ENCODE data around the gene CCNQ.
"Not testable (repeated sequence)": the region's sequence is repeated elsewhere in the genome, so short reads cannot be mapped to it uniquely, and the experiment has no call there.

Gene CCNQ

GRCh38 chrX:153608806-153609205, 9.9 kb upstream of the CCNQ start:
- no peaks in the 10 kb centered on the region for H3F3A ChIP-seq (ENCODE audit: low read depth)
- H3K4me2 ChIP-seq (ENCODE audit: low read depth, low read length, poor library complexity, severe bottlenecking), result no peak overlapping the region
- no peak for TF ChIP-seq EZH2phosphoT487 (IDR thresholded peaks at IDR 0.05; ENCODE audit: borderline replicate concordance)
- no peaks in the 10 kb centered on the region for H4K20me1 ChIP-seq (ENCODE audit: insufficient read depth, low read length, poor library complexity, severe bottlenecking)
- no peaks in the 10 kb centered on the region for H3K9me2 ChIP-seq (replicated peaks; ENCODE audit: low read depth, low read length)
- H3K4me1 ChIP-seq (ENCODE audit: insufficient read depth, low read length, poor library complexity, severe bottlenecking), result no peaks in the 10 kb centered on the region
- no peaks in the 10 kb centered on the region for H3K9me3 ChIP-seq (ENCODE audit: insufficient read depth, low read depth, low read length)
- no peaks in the 10 kb centered on the region for H3K36me3 ChIP-seq (ENCODE audit: insufficient read depth, low read length)
- H3K9ac ChIP-seq (ENCODE audit: low read depth, low read length, poor library complexity, severe bottlenecking), result no peak overlapping the region
- no peaks in the 10 kb centered on the region for H3K27me3 ChIP-seq (ENCODE audit: insufficient read depth, low read length, poor library complexity, severe bottlenecking)
- H2AFZ ChIP-seq (ENCODE audit: low read length), result no peak overlapping the region
- H3K79me2 ChIP-seq (ENCODE audit: insufficient read depth, low read length), result no peaks in the 10 kb centered on the region
- no peak overlapping the region for H3K4me3 ChIP-seq (ENCODE audit: low read length, poor library complexity, severe bottlenecking)

- Histone ChIP-seq H2AFZ (ENCODE audit: low read length) (no peak overlapping the region), H3K4me3 (ENCODE audit: low read length, poor library complexity, severe bottlenecking) (no peak overlapping the region), H3K9me3 (ENCODE audit: insufficient read depth, low read depth, low read length) (no peaks in the 10 kb centered on the region), H3K9ac (ENCODE audit: low read depth, low read length, poor library complexity, severe bottlenecking) (no peak overlapping the region), H3F3A (ENCODE audit: low read depth) (no peaks in the 10 kb centered on the region), H3K9me2 (replicated peaks; ENCODE audit: low read depth, low read length) (no peaks in the 10 kb centered on the region), H3K4me2 (ENCODE audit: low read depth, low read length, poor library complexity, severe bottlenecking) (no peak overlapping the region), H3K4me1 (ENCODE audit: insufficient read depth, low read length, poor library complexity, severe bottlenecking) (no peaks in the 10 kb centered on the region), H4K20me1 (ENCODE audit: insufficient read depth, low read length, poor library complexity, severe bottlenecking) (no peaks in the 10 kb centered on the region), H3K79me2 (ENCODE audit: insufficient read depth, low read length) (no peaks in the 10 kb centered on the region), H3K36me3 (ENCODE audit: insufficient read depth, low read length) (no peaks in the 10 kb centered on the region), H3K27me3 (ENCODE audit: insufficient read depth, low read length, poor library complexity, severe bottlenecking) (no peaks in the 10 kb centered on the region)
- TF ChIP-seq EZH2phosphoT487 (IDR thresholded peaks at IDR 0.05; ENCODE audit: borderline replicate concordance) (no peak), CTCF (conservative IDR thresholded peaks at IDR 0.05; ENCODE audit: low read length) (no peak)
These were observed 9.4 kb upstream of the CCNQ start for GRCh38 chrX:153608376-153608775.

- Histone ChIP-seq H3K36me3 (ENCODE audit: insufficient read depth, low read length) (no peaks in the 10 kb centered on the region), H3K4me1 (ENCODE audit: insufficient read depth, low read length, poor library complexity, severe bottlenecking) (no peaks in the 10 kb centered on the region), H3K9me3 (ENCODE audit: insufficient read depth, low read depth, low read length) (no peaks in the 10 kb centered on the region), H3F3A (ENCODE audit: low read depth) (no peaks in the 10 kb centered on the region), H3K27me3 (ENCODE audit: insufficient read depth, low read length, poor library complexity, severe bottlenecking) (no peaks in the 10 kb centered on the region), H3K9ac (ENCODE audit: low read depth, low read length, poor library complexity, severe bottlenecking) (no peak overlapping the region), H4K20me1 (ENCODE audit: insufficient read depth, low read length, poor library complexity, severe bottlenecking) (no peaks in the 10 kb centered on the region), H2AFZ (ENCODE audit: low read length) (no peak overlapping the region), H3K9me2 (replicated peaks; ENCODE audit: low read depth, low read length) (no peaks in the 10 kb centered on the region), H3K4me3 (ENCODE audit: low read length, poor library complexity, severe bottlenecking) (no peak overlapping the region), H3K4me2 (ENCODE audit: low read depth, low read length, poor library complexity, severe bottlenecking) (no peak overlapping the region), H3K79me2 (ENCODE audit: insufficient read depth, low read length) (no peaks in the 10 kb centered on the region)
- TF ChIP-seq EZH2phosphoT487 (IDR thresholded peaks at IDR 0.05; ENCODE audit: borderline replicate concordance), result no peak
- no peak for TF ChIP-seq CTCF (conservative IDR thresholded peaks at IDR 0.05; ENCODE audit: low read length)
These were observed 7.6 kb upstream of the CCNQ start for GRCh38 chrX:153606503-153606902.

- H3K9me3 ChIP-seq (ENCODE audit: insufficient read depth, low read depth, low read length); H3K9me2 ChIP-seq (replicated peaks; ENCODE audit: low read depth, low read length); H3K79me2 ChIP-seq (ENCODE audit: insufficient read depth, low read length); H3K27me3 ChIP-seq (ENCODE audit: insufficient read depth, low read length, poor library complexity, severe bottlenecking); H3K4me1 ChIP-seq (ENCODE audit: insufficient read depth, low read length, poor library complexity, severe bottlenecking); H4K20me1 ChIP-seq (ENCODE audit: insufficient read depth, low read length, poor library complexity, severe bottlenecking); H3K36me3 ChIP-seq (ENCODE audit: insufficient read depth, low read length); H3K4me3 ChIP-seq (ENCODE audit: low read length, poor library complexity, severe bottlenecking); H3K4me2 ChIP-seq (ENCODE audit: low read depth, low read length, poor library complexity, severe bottlenecking); H2AFZ ChIP-seq (ENCODE audit: low read length); H3F3A ChIP-seq (ENCODE audit: low read depth); H3K9ac ChIP-seq (ENCODE audit: low read depth, low read length, poor library complexity, severe bottlenecking): not testable (repeated sequence)
These were observed 5.9 kb upstream of the CCNQ start for GRCh38 chrX:153604666-153605380.
